HepG2 (cell line): ENCODE measurements around the gene CACNA1C. TPM values are rescaled to one million over a fixed set of nuclear protein-coding genes. Genes with fewer than 3 reads are reported as not detected.

Source experiments
- ATAC-seq: fragments of 200-7000 bp; cut with Tn5 transposase; 3 replicates; pipeline ENCODE4 v1.9.1; 2020; ENCODE audit warnings: mild to moderate bottlenecking, moderate library complexity
- BruUV-seq: library from RNA; stranded (reverse); fragments of 400-500 nt; replicated peaks from 2 replicates; lab custom pipeline; 2021; lab: Mats Ljungman, UMichigan
- CTCF ChIA-PET: fragments of 300-600 bp; formaldehyde crosslinking; extraction: SDS; loops from one replicate; lab custom pipeline; 2021; ENCODE audit warnings: low total read pairs, inconsistent platforms, low intra/inter-chr PET ratio; lab: Yijun Ruan, JAX
- POLR2A ChIA-PET: fragments of 350-600 bp; sonication (Branson Sonifier 250); formaldehyde crosslinking; loops from one replicate; lab custom pipeline; 2020; ENCODE audit warnings: antibody characterized with exemption, inconsistent platforms; lab: Yijun Ruan, JAX
- DNase-seq: peaks from one replicate; pipeline ENCODE4 v3.0.0-alpha.2; 2015; ENCODE audit warnings: low spot score
- FAIRE-seq: peaks from 3 replicates; lab custom pipeline; 2011; peaks lifted over from hg19 to GRCh38; lab: Jason Lieb, UNC
- H2AFZ ChIP-seq: one replicate; pipeline ENCODE4 v1.6.1; 2011; ENCODE audit warnings: low read length, inconsistent platforms
- H3K27ac ChIP-seq: fragments of 300-600 bp; 3 replicates; pipeline ENCODE4 v1.8.0; 2011; ENCODE audit warnings: mixed run types, mild to moderate bottlenecking, mixed read lengths, low read length, inconsistent platforms; ENCODE audit not compliant: insufficient read depth; ENCODE audit errors: extremely low read length
- H3K27me3 ChIP-seq, 2 experiments: fragments of 200-600 bp in 1 of 2; 2 replicates in 1 of 2; 3 replicates in 1 of 2; pipeline versions ENCODE4 v1.6.0 to v1.8.0; 2011; ENCODE audit warnings: low read length in 2 of 2, mild to moderate bottlenecking in 2 of 2, moderate library complexity in 2 of 2, inconsistent platforms in 1 of 2; ENCODE audit not compliant: insufficient read depth in 2 of 2, control insufficient read depth in 1 of 2
- H3K36me3 ChIP-seq, 2 experiments: fragments of 200-600 bp in 1 of 2; replicated peaks in 1 of 2; 2 replicates in 1 of 2; 3 replicates in 1 of 2; pipeline versions ENCODE4 v1.5.1 to v1.8.0; 2011; ENCODE audit warnings: low read length in 2 of 2, inconsistent platforms in 1 of 2; ENCODE audit not compliant: insufficient read depth in 2 of 2, control insufficient read depth in 1 of 2
- H3K4me1 ChIP-seq: 2 replicates; pipeline ENCODE4 v1.5.1; 2012; ENCODE audit warnings: low read length, inconsistent platforms; ENCODE audit not compliant: insufficient read depth
- H3K4me2 ChIP-seq: 2 replicates; pipeline ENCODE4 v1.6.0; 2011; ENCODE audit warnings: low read depth, low read length, inconsistent platforms
- H3K4me3 ChIP-seq, 3 experiments: fragments of 200-600 bp in 1 of 3; sonication (generic), shearing (Covaris generic) in 1 of 3; replicated peaks in 1 of 3; 2 replicates each; pipeline ENCODE4 v1.5.1; 2011 to 2016; ENCODE audit warnings: low read length in 3 of 3, inconsistent platforms in 2 of 3, low read depth in 2 of 3, mild to moderate bottlenecking in 2 of 3, control low read depth in 1 of 3, mixed read lengths in 1 of 3; ENCODE audit not compliant: insufficient read depth in 1 of 3
- H3K79me2 ChIP-seq: one replicate; pipeline ENCODE4 v1.6.1; 2011; ENCODE audit warnings: low read length, inconsistent platforms; ENCODE audit not compliant: insufficient read depth
- H3K9ac ChIP-seq: 2 replicates; pipeline ENCODE4 v1.6.0; 2011; ENCODE audit warnings: mild to moderate bottlenecking, low read depth, low read length, inconsistent platforms; ENCODE audit not compliant: insufficient read depth
- H3K9me3 ChIP-seq: 2 replicates; pipeline ENCODE4 v1.5.1; 2012; ENCODE audit warnings: mild to moderate bottlenecking, low read length
- H4K20me1 ChIP-seq: 2 replicates; pipeline ENCODE4 v1.6.0; 2011; ENCODE audit warnings: inconsistent platforms, mild to moderate bottlenecking, low read length, moderate library complexity; ENCODE audit not compliant: insufficient read depth
- AHR ChIP-seq: IDR thresholded peaks from 2 replicates; pipeline ENCODE4 v1.6.1; 2018; ENCODE audit warnings: missing genetic modification reagents, missing compliant biosample characterization
- BHLHE40 ChIP-seq: IDR thresholded peaks from 2 replicates; pipeline ENCODE4 v1.6.1; 2011; ENCODE audit warnings: low read length, improper control_type of control experiment
- CBFB ChIP-seq: sonication (generic); formaldehyde crosslinking; IDR thresholded peaks from 2 replicates; pipeline ENCODE4 v1.4.0; 2020; ENCODE audit warnings: missing genetic modification reagents
- CCDC6 ChIP-seq: sonication (generic); formaldehyde crosslinking; IDR thresholded peaks from 2 replicates; pipeline ENCODE4 v1.8.1; 2022; ENCODE audit warnings: mild to moderate bottlenecking, missing genetic modification reagents, moderate library complexity
- IKZF1 ChIP-seq: fragments of 450-650 bp; IDR thresholded peaks from 2 replicates; pipeline ENCODE4 v1.7.1; 2016
- MNT ChIP-seq: fragments of 450-650 bp; IDR thresholded peaks from 2 replicates; pipeline ENCODE4 v1.6.1; 2016
- MYNN ChIP-seq: sonication (generic); formaldehyde crosslinking; IDR thresholded peaks from 2 replicates; pipeline ENCODE4 v1.4.0; 2020; ENCODE audit warnings: mild to moderate bottlenecking, low read depth, missing genetic modification reagents
- MYPOP ChIP-seq: sonication (generic); formaldehyde crosslinking; IDR thresholded peaks from 2 replicates; pipeline ENCODE4 v1.8.1; 2023; ENCODE audit warnings: mild to moderate bottlenecking, moderate library complexity, missing genetic modification reagents
- RFX5 ChIP-seq: IDR thresholded peaks from 2 replicates; pipeline ENCODE4 v1.6.1; 2011; ENCODE audit warnings: low read depth, low read length, improper control_type of control experiment
- TOE1 ChIP-seq: sonication (generic); formaldehyde crosslinking; IDR thresholded peaks from 2 replicates; pipeline ENCODE4 v1.4.0; 2020; ENCODE audit warnings: mild to moderate bottlenecking, missing genetic modification reagents
- TOPORS ChIP-seq: sonication (generic); formaldehyde crosslinking; IDR thresholded peaks from 2 replicates; pipeline ENCODE4 v1.8.0; 2023; ENCODE audit warnings: mild to moderate bottlenecking, missing genetic modification reagents
- ZBTB20 ChIP-seq: sonication (generic); formaldehyde crosslinking; IDR thresholded peaks from 2 replicates; pipeline ENCODE4 v1.8.1; 2023; ENCODE audit warnings: missing genetic modification reagents, low read depth, mild to moderate bottlenecking, borderline replicate concordance
- ZNF317 ChIP-seq: sonication (generic); formaldehyde crosslinking; IDR thresholded peaks from 2 replicates; pipeline ENCODE4 v1.5.0; 2020; ENCODE audit warnings: mild to moderate bottlenecking, missing genetic modification reagents
- ZNF44 ChIP-seq: sonication (generic); formaldehyde crosslinking; IDR thresholded peaks from 2 replicates; pipeline ENCODE4 v1.5.1; 2020; ENCODE audit warnings: mild to moderate bottlenecking, missing genetic modification reagents
- ZNF501 ChIP-seq: sonication (generic); formaldehyde crosslinking; IDR thresholded peaks from 2 replicates; pipeline ENCODE4 v1.5.1; 2020; ENCODE audit warnings: mild to moderate bottlenecking, moderate library complexity, missing genetic modification reagents
- ZNF556 ChIP-seq: sonication (generic); formaldehyde crosslinking; IDR thresholded peaks from 2 replicates; pipeline ENCODE4 v1.4.0; 2020; ENCODE audit warnings: mild to moderate bottlenecking, missing genetic modification reagents, borderline replicate concordance
- ZNF788 ChIP-seq: sonication (generic); formaldehyde crosslinking; IDR thresholded peaks from 2 replicates; pipeline ENCODE4 v1.5.0; 2020; ENCODE audit warnings: mild to moderate bottlenecking, missing genetic modification reagents, borderline replicate concordance
- ZSCAN29 ChIP-seq: sonication (generic); formaldehyde crosslinking; conservative IDR thresholded peaks from 2 replicates; pipeline ENCODE4 v1.4.0; 2020; ENCODE audit warnings: mild to moderate bottlenecking, missing genetic modification reagents
- WGBS: methylation state at CpG from one replicate; pipeline ENCODE4 v1.1.6; 2017; ENCODE audit warnings: low lambda C conversion rate; 5-methylcytosine and 5-hydroxymethylcytosine counted together
- in situ Hi-C: cut with HindIII; loops from 2 replicates; pipeline ENCODE4 v1.10.0; 2017; ENCODE audit warnings: low pct_unique_long_range_greater_than_20kb; ENCODE audit not compliant: extremely low pct_ligation_motif_present
- intact Hi-C: fragments of 100-400 bp; cut with micrococcal nuclease; formaldehyde crosslinking; loops from one replicate; pipeline ENCODE4 v1.10.0; 2022; ENCODE audit not compliant: unreplicated experiment
- polyA plus RNA-seq, 8 experiments: library from polyadenylated mRNA; depleted of rRNA in 3 of 8; stranded (reverse) in 7 of 8; unstranded in 1 of 8; fragments of >200 nt; fragmentation: Illumina TruSeq in 4 of 8; extraction: Trizol in 4 of 8; gene quantifications; 2 replicates each; pipeline versions ENCODE4 v1.2.1 to v1.2.3, GENCODE V29; 2011 to 2016; ENCODE audit warnings: low read depth in 4 of 8, missing spikeins in 1 of 8, mixed read lengths in 1 of 8; ENCODE audit not compliant: insufficient read depth in 1 of 8
- total RNA-seq, 5 experiments: library from RNA; depleted of rRNA; stranded (reverse); fragments of >200 nt; fragmentation: Illumina TruSeq; extraction: Trizol; gene quantifications; 2 replicates each; pipeline ENCODE4 v1.2.3, GENCODE V29; 2016; ENCODE audit warnings: low read depth in 1 of 5

The CACNA1C gene
- total and polyA plus RNA-seq, 2 of the 13 experiments (the other 11 are each of a cell fraction or from before 2014, with no cell fraction given) = not detected

- no peaks in the 10 kb centered on the region for H4K20me1 ChIP-seq
- H3K27me3 ChIP-seq = peaks cover 1 to 35% of the 10 kb centered on the region in 2 experiments; a peak in 3 of 5 replicates
- no peaks in the 10 kb centered on the region for H3K9me3 ChIP-seq
- WGBS = 58% methylated on average over 5 of the region's 11 CpGs
- FAIRE-seq (no peak), ATAC-seq (no peak)
- H3K79me2 ChIP-seq = no peaks in the 10 kb centered on the region
- H3K27ac ChIP-seq = no peak overlapping the region
- no peaks in the 10 kb centered on the region for H3K4me1 ChIP-seq
- H3K4me2 ChIP-seq = no peak overlapping the region
- CTCF ChIA-PET = no interaction called here
- no peak for TF ChIP-seq ZNF556
- no peak for TF ChIP-seq ZNF44
- no peak for TF ChIP-seq ZNF501 (CRISPR knock-in tag)
- no peak for TF ChIP-seq TOPORS
- TF ChIP-seq CBFB (CRISPR knock-in tag) = no peak
- TF ChIP-seq RFX5 = no peak
- no peak for TF ChIP-seq ZNF317 (CRISPR knock-in tag)
- no peak for TF ChIP-seq ZBTB20 (CRISPR knock-in tag)
- TF ChIP-seq IKZF1 = no peak
- TF ChIP-seq MYNN (CRISPR knock-in tag) = no peak
- no peak for TF ChIP-seq CCDC6 (CRISPR knock-in tag)
- TF ChIP-seq BHLHE40 = no peak
- TF ChIP-seq AHR (CRISPR knock-in tag) = no peak
- TF ChIP-seq ZNF788 (CRISPR knock-in tag) = no peak
- TF ChIP-seq ZSCAN29 (CRISPR knock-in tag) = no peak
- no peak for TF ChIP-seq MYPOP (CRISPR knock-in tag)
- no peak for TF ChIP-seq TOE1
- TF ChIP-seq MNT = no peak
- TF ChIP-seq, all 625 proteins: peak for 0
- intact Hi-C loops (no loop called here), in situ Hi-C loops (no loop called here)
- Histone ChIP-seq H3K36me3 (no peaks in the 10 kb centered on the region), H3K4me3 (no peak overlapping the region), H2AFZ (no peak overlapping the region), H3K9ac (no peak overlapping the region)
- no TSS peak for BruUV-seq
- POLR2A ChIA-PET = no interaction called here
- DNase-seq = no peak
Observed at GRCh38 chr12:2435511-2435910, 382.7 kb downstream of the CACNA1C start.
